H1 (cell line): ENCODE measurements around the gene VSNL1.

Source experiments
- BCL11A ChIP-seq, 2 experiments: IDR thresholded peaks; one replicate each; pipeline ENCODE4 v1.6.1; 2011; ENCODE audit warnings: low read depth in 2 of 2, low read length in 2 of 2, mild to moderate bottlenecking in 2 of 2
- EZH2 ChIP-seq: fragments of 200-600 bp; sonication (generic); IDR thresholded peaks from 2 replicates; pipeline ENCODE4 v1.7.1; 2012; ENCODE audit warnings: low read depth, mild to moderate bottlenecking, moderate library complexity, low read length, inconsistent platforms; ENCODE audit not compliant: severe bottlenecking
- RXRA ChIP-seq: IDR thresholded peaks from 2 replicates; pipeline ENCODE4 v1.6.1; 2011; ENCODE audit warnings: low read depth, mild to moderate bottlenecking, low read length, moderate library complexity; ENCODE audit not compliant: insufficient read depth
- TCF12 ChIP-seq: IDR thresholded peaks from 2 replicates; pipeline ENCODE4 v1.6.1; 2011; ENCODE audit warnings: low read depth, mild to moderate bottlenecking, low read length
- TF ChIP-seq, protein P1 (sequence below): IDR thresholded peaks from 2 replicates; pipeline ENCODE4 v1.6.1; 2011; ENCODE audit warnings: low read depth, mild to moderate bottlenecking, low read length; ENCODE audit not compliant: insufficient read depth

DNA sequence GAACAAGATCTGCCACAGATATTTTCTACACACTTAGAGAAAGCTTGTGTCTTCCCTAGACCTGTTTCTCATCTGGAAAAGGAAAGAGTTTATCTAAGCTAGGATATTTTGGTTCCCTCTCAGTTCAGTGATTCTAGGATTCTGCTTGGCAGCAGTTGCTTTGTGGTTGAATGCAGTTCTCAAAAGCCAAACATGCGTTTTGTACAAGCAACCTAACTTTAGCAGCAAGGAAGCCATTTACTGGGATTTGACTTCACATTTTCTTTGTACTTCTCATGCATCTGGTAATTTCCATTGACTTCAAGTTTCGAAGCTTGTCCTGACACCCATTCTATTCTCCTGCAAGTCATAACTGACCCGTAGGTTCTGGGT lies 33.3 kb downstream of the VSNL1 start:
- no peak for TF ChIP-seq EZH2
- TF ChIP-seq BCL11A (IDR thresholded peaks at IDR 0.05; ENCODE audit: low read depth in 2 of 2, low read length in 2 of 2), result no peak
- TF ChIP-seq RXRA, result no peak
- TF ChIP-seq, protein P1, sequence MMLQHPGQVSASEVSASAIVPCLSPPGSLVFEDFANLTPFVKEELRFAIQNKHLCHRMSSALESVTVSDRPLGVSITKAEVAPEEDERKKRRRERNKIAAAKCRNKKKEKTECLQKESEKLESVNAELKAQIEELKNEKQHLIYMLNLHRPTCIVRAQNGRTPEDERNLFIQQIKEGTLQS, result no peak
- no peak for TF ChIP-seq TCF12
